NOMO-1 (cell line): ENCODE data around the gene CCDC86.

ENCODE experiments used
- DNase-seq, 2 experiments: peaks; one replicate each; lab custom pipeline; 2025; ENCODE audit not compliant: unreplicated experiment in 2 of 2; lab: John Stamatoyannopoulos, UW

Gene CCDC86

GRCh38 chr11:60830478-60831142, 11.3 kb upstream of the CCDC86 start:
- no peak for DNase-seq

- DNase-seq: peak; percentile 59 to 71
Observed at GRCh38 chr11:60831143-60831500, 10.8 kb upstream of the CCDC86 start.

GRCh38 chr11:60831501-60832079, 10.3 kb upstream of the CCDC86 start:
- DNase-seq: no peak

GRCh38 chr11:60834742-60835533, 7.0 kb upstream of the CCDC86 start:
- no peak for DNase-seq

- DNase-seq: peak; percentile 6 to 67
Observed at GRCh38 chr11:60835534-60835846, 6.4 kb upstream of the CCDC86 start.

- no peak for DNase-seq
Observed at GRCh38 chr11:60836866-60837515, 4.9 kb upstream of the CCDC86 start.

GRCh38 chr11:60838132-60838531, 3.8 kb upstream of the CCDC86 start:
- no peak for DNase-seq

GRCh38 chr11:60840470-60841430, 1.2 kb upstream of the CCDC86 start:
- DNase-seq: no peak

- no peak for DNase-seq
Observed at GRCh38 chr11:60842668-60843600, 1.0 kb downstream of the CCDC86 start.

GRCh38 chr11:60844045-60844869, 2.3 kb downstream of the CCDC86 start:
- DNase-seq: no peak

GRCh38 chr11:60844870-60845221, 2.9 kb downstream of the CCDC86 start:
- DNase-seq: no peak

- DNase-seq: no peak
Observed at GRCh38 chr11:60845338-60845737, 3.4 kb downstream of the CCDC86 start.

- no peak for DNase-seq
Observed at GRCh38 chr11:60847281-60847680, 5.4 kb downstream of the CCDC86 start.

- no peak for DNase-seq
Observed at GRCh38 chr11:60847896-60848295, 6.0 kb downstream of the CCDC86 start.

GRCh38 chr11:60848714-60849151, 6.8 kb downstream of the CCDC86 start:
- DNase-seq: no peak

GRCh38 chr11:60849641-60850520, 8.0 kb downstream of the CCDC86 start:
- DNase-seq: no peak

GRCh38 chr11:60851327-60852104, 9.6 kb downstream of the CCDC86 start:
- no peak for DNase-seq
